AG04449 (cell line): ENCODE data around the gene GJA3.

Experiments used
- CTCF ChIA-PET: fragments of 350-600 bp; formaldehyde crosslinking; extraction: SDS; loops from one replicate; lab custom pipeline; 2021; ENCODE audit warnings: antibody characterized with exemption; lab: Yijun Ruan, JAX
- POLR2A ChIA-PET: fragments of 400-600, 350-600 bp; formaldehyde crosslinking; extraction: SDS; loops from one replicate; lab custom pipeline; 2020; ENCODE audit warnings: antibody characterized with exemption, inconsistent platforms; lab: Yijun Ruan, JAX
- DNase-seq: peaks from one replicate; pipeline ENCODE4 v3.0.0-alpha.2; 2010; ENCODE audit warnings: low read depth, low spot score
- H3K4me3 ChIP-seq: 2 replicates; pipeline ENCODE4 v1.5.1; 2011; ENCODE audit warnings: low read depth, mild to moderate bottlenecking, control low read depth, low read length
- TF ChIP-seq, protein P1 (sequence below): IDR thresholded peaks from one replicate; pipeline ENCODE4 v1.5.1; 2011; ENCODE audit warnings: mild to moderate bottlenecking, moderate library complexity, low read length, control low read depth, inconsistent platforms; ENCODE audit not compliant: insufficient read depth; ENCODE audit errors: missing control alignments

Gene GJA3

DNA sequence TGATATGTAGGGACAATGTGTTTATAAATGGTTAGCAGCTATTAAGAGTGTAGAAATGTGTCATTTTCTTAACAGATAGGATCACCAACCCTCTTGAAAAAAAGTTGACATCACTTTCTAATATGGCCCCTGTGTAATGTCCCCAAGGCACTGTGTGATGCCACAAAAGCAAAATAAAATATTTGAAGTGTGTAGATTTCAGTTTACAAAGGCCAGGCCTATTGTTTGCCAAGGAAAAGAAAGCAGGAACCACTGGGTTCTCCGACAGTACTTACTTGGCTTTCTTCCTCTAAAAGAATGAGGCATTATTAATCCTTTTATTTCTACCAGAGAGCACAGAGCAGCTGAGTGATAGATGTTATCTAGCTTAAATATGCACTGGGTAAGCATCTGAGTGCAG is 10.5 kb upstream of the GJA3 start:
- no peak overlapping the region for H3K4me3 ChIP-seq
- no peak for DNase-seq
- ChIA-PET CTCF (interaction anchor here (1.0 to 1.8 kb wide), 2 partner anchors 9 to 186 kb away, joined by 4 read pairs; no protein-coding TSS in a partner anchor), POLR2A (no interaction called here)
- TF ChIP-seq, protein P1, sequence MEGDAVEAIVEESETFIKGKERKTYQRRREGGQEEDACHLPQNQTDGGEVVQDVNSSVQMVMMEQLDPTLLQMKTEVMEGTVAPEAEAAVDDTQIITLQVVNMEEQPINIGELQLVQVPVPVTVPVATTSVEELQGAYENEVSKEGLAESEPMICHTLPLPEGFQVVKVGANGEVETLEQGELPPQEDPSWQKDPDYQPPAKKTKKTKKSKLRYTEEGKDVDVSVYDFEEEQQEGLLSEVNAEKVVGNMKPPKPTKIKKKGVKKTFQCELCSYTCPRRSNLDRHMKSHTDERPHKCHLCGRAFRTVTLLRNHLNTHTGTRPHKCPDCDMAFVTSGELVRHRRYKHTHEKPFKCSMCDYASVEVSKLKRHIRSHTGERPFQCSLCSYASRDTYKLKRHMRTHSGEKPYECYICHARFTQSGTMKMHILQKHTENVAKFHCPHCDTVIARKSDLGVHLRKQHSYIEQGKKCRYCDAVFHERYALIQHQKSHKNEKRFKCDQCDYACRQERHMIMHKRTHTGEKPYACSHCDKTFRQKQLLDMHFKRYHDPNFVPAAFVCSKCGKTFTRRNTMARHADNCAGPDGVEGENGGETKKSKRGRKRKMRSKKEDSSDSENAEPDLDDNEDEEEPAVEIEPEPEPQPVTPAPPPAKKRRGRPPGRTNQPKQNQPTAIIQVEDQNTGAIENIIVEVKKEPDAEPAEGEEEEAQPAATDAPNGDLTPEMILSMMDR: no peak

DNA sequence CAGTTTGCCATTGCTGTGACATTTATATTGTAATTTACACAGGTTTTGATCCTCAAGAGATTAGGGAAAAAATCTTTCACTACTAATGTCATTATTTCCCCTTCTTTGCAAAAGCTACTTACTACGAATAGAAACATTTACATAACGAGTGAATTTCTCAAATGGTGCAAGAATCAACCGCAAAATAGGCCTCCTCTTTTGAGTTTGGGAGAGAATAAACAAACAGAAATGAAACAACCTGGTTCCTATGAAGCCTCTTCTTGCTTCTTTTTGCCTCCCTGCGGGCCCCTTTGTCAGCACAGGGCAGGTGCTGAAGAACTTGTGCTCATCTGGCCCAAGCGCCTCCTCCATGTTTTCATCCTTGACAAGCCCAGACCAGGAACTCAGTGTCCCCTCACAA is 10.1 kb upstream of the GJA3 start:
- CTCF ChIA-PET: interaction anchor here (1.0 to 1.8 kb wide), 2 partner anchors 8 to 186 kb away, joined by 4 read pairs; no protein-coding TSS in a partner anchor
- POLR2A ChIA-PET: no interaction called here
- no peak for DNase-seq
- no peak overlapping the region for H3K4me3 ChIP-seq
- TF ChIP-seq, protein P1: no peak

DNA sequence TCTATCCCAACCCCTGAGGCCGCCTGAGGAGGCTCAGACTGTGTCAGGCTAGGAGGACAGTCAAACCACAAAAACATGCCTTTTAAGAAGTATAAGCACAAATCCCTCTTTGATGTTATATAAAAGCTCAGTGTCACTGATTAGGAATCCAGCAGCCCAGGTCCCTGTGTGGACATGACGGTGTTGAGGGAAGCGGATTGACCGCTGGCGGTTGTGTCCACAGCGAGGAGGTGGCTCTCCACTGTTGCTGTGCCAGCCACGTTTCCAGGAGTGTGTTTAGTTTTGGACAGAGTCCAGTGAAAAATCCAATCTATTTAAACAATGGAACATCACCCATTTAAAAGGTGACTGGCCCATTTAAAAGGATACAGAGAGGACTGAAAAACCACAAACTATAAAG is 7.5 kb upstream of the GJA3 start:
- TF ChIP-seq, protein P1: no peak
- H3K4me3 ChIP-seq: no peak overlapping the region
- POLR2A ChIA-PET: no interaction called here
- CTCF ChIA-PET: no interaction called here
- no peak for DNase-seq

DNA sequence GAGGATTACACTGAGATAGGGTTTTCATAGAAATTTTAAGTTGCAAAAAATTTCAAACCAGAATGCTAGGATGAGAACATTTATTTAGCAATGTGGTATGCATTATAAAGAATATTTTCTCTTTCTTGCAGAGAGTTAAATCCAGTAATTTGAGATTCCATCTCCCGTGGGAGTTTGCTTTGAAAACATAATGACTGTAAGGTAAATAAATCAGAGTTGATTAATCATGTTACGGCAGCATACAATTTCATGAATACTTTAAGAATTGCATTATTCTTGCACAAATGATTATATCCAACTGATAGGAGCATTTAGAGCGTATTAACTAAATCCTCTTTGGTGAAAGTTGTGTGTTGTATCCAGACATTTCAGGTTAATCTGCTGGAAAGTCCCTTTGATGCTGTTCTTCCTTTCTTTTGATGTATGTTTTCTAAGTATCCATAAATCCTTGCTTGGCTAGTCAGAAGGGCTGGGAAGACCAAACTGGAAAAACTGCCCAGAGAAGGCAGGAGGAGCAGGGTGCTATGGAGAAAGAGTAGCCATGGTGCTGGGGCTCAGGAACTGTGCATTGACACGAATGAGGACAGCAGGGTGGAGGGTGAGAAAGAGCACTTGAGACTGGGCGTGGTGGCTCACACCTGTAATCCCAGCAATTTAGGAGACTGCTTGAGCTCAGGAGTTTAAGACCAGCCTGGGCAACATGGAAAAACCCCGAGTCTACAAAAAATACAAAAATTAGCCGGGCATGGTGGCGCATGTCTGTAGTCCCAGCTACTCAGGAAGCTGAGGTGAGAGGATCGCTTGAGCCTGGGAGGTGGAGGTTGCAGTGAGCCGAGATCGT is 4.8 kb upstream of the GJA3 start:
- ChIA-PET CTCF (interaction anchor here (1.0 to 1.4 kb wide), 2 partner anchors 13 to 17 kb away, joined by 4 to 7 read pairs; no protein-coding TSS in a partner anchor), POLR2A (no interaction called here)
- DNase-seq: no peak
- TF ChIP-seq, protein P1: no peak
- H3K4me3 ChIP-seq: no peak overlapping the region

- TF ChIP-seq, protein P1: no peak
- H3K4me3 ChIP-seq: no peak overlapping the region
- ChIA-PET CTCF (interaction anchor here (1.0 to 2.7 kb wide), 6 partner anchors 10 to 234 kb away, joined by 3 to 15 read pairs (median 5); no protein-coding TSS in a partner anchor), POLR2A (no interaction called here)
- DNase-seq: no peak
Observed at GRCh38 chr13:20161951-20162300, 1.1 kb upstream of the GJA3 start.

- ChIA-PET CTCF (interaction anchor here (1.0 to 1.8 kb wide), 3 partner anchors 10 to 71 kb away, joined by 3 to 4 read pairs (median 3); no protein-coding TSS in a partner anchor), POLR2A (no interaction called here)
- DNase-seq: no peak
- H3K4me3 ChIP-seq: peak overlapping the region; percentile 47; the same call in 1 of the 2 replicates
- TF ChIP-seq, protein P1: no peak
Observed at GRCh38 chr13:20161275-20161950, 561 bp upstream of the GJA3 start.
